Colon (tissue), 2 donors: Measurements from ENCODE around the gene VAV2.

Experiments
- FAIRE-seq: peaks from 2 replicates; lab custom pipeline; 2012; peaks lifted over from hg19 to GRCh38; lab: Jason Lieb, UNC
- donor health status: control.
- donor health status: control.

VAV2 gene

DNA sequence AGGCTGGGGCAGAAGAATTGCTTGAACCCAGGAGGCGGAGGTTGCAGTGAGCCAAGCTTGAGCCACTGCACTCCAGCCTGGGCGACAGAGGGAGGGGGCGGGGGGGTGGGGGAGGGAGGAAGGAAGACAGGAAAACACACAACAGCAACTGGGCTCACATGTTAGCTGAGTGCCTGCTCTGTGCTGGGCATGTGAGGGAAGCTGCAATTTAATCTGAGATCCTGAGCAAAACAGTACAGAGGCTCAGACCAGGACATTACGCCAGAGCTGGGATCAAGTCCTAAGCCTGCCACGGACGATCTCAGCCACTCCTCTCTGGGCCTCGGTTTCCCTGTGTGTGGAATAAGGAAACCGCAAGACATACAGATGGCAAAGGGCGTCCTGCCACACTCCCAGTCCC, 119.1 kb downstream of the VAV2 start:
- no peak for FAIRE-seq

DNA sequence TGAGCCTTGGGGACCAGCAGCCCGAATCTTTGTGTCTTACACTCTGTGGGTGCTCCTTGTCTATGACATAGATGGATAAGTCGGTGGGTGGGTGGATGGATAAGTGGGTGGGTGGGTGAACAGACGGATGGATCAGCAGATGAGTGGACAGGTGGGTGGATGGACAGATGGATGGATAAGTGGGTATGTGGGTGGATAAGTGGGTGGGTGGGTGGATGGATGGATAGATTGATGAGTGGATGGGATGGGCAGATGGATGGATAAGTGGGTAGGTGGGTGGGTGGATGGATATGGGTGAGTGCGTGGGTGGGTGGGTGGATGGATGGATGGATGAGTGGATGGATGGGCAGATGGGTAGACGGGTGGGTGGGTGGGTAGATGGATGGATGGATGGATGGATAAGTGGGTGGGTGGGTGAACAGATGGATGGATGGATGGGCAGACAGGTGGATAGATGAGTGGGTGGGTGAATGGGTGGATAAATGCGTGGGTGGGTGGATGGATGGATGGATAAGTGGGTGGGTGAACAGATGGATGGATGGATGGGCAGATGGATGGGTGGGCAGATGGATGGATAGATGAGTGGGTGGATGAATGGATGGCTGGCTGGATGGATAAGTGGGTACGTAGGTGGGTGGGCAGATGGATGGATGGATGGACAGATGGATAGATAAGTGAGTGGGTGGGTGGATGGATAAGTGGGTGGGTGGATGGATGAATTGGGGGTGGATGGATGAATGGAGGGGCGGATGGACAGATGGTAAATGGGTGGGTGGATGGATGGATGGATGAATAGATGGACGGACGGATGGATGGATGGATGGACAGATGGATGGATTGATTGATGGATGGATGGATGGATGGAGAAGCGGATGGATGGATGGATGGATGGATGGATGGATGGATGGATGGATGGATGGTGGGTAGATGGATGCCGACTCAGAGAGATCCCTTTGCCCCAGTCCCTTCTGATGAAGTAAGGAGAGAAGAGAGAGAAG, 121.2 kb downstream of the VAV2 start:
- no peak for FAIRE-seq

DNA sequence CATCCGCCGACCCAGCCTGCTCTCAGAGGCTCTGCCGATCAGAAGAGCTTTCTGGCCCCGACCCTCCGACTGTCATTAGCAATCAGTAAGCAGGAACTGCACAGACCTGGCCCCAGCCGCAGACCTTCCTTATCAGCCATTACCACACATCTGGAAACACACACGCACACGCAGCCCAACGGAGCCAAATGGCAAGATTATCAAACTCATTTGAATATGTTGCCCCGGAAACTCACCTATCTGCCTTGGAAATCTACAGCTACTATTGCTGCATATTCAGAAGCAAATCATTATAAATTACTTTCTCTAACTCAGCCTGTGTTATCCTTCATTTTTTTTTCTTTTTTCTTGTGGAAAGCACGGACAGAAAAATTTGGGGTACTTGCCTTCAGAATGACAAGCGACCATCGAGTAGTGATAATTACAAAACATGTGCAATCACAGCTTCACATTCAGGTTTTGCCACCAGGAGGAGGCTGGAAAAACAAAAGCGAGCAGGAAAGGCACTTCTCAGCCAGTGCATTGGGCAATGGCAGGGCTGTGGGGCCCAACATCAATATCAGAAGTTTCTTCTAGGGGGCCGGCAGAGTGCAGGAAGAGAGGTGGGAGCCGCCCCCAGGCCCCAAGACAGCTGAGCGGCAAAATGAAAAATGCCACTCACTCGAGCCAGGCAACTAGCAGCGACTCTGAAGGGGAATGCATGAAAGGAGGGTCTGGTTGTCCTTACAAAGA, 122.3 kb downstream of the VAV2 start:
- no peak for FAIRE-seq

- FAIRE-seq, result no peak
These were observed 123.9 kb downstream of the VAV2 start for GRCh38 chr9:133868203-133868602.

GRCh38 chr9:133866946-133867345, 125.2 kb downstream of the VAV2 start:
- no peak for FAIRE-seq

DNA sequence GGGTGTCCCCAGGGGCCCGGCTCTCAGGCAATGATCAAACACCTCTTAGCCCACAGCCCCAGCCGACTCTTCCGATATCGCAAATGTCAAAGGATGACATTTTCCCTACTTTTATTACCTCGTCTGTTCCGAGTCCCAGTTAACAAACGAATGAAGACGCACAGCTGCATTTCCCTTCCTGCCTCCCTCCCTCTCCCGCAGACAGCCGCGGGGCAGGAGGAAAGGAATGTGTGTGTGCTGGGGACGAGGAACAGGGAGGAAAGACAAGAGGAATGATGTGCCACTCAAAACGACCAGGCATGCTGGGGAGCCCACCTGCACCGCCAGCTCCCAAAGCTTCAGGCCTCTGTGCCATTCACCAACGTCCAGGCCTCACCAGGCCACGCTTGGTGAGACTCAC, 128.1 kb downstream of the VAV2 start:
- no peak for FAIRE-seq

DNA sequence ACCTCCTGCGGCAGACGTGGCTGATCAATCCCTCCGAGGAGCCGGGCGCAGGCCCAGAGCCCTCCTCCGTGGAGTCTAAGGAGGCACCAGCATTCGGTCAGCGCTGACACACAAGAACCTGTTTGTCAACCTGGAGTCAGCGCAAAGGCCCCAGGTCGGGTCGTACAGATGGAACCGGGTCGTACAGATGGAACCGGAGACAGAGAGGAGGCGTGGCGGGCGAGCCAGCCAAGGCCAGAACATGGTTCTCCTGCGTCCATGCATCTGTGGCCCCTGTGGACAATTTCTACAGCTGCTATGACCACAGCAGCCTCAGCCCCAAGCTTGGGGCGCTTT, 128.9 kb downstream of the VAV2 start:
- FAIRE-seq, result no peak

DNA sequence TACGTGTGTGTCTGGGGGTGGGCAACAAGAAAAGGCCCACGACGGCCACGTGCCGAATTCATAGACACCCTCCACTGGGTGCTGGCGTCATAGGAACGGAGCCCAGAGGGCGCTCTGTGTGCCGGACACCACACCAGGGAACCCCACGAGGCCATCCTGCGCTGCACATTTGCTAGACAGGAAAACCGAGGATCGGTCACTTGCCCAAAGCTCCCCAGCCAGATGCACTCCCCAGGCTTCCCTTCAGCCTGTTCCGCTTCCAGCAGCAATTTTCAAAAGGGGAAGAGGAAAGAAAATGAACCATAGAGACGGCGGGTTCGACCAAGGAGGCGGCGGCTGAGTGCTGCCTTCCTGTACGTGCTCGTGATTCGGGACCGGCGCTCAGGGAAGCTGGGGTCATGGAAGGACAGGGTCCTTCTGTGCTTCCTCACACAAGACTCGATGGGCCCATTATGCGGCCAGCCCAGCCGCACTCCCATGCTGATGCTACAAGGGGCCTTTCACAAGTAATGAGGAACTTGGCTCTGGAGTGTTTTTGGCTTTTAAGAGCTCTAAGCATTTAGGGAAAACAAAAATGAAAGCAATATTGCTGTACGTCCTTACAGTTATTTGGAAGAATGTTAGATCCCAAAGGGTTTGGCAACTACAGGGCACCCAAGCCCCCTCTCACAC, 129.4 kb downstream of the VAV2 start:
- FAIRE-seq, result no peak

DNA sequence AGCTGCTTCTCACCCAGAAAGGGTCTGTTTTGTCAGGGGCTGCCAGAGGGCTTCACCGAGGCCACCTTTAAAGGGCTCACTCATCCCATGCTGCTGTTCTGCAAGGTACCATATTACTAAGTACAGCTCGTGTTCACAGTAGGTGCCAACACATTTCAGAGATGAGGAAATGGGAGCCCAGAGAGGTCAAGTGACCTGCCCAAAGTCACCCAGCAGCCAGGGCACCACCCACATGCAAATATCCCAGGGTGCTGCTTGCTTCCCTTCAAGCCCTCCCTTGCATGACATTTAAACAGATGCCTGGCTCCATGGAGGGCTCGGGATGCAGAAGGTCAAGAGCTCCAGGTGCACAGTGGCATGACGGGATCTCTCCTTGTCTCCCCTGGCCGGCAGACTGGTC, 130.4 kb downstream of the VAV2 start:
- FAIRE-seq, result no peak

- no peak for FAIRE-seq
These were observed 131.0 kb downstream of the VAV2 start for GRCh38 chr9:133861086-133861485.

- FAIRE-seq, result no peak
These were observed 133.4 kb downstream of the VAV2 start for GRCh38 chr9:133858771-133859170.

DNA sequence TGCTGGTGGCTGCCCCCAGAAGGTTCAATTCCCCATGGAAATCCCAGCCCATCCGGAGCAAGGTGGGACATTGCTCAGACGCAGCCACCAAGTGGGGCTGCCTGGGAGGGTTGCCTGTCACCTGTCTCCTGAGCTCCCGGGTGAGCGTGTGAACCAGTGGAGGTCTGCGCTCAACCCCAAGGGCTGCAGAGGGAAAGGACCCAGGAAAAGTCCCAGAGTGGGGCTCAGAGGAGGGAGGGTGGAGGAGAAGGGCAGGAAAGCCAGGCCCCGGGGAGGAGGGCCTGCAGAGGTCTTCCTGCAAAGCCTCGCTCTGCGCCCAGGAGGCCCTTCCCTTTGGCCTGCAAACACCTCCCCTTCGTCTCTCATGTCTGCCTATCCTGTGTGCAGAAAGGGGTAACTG, 134.5 kb downstream of the VAV2 start:
- no peak for FAIRE-seq

DNA sequence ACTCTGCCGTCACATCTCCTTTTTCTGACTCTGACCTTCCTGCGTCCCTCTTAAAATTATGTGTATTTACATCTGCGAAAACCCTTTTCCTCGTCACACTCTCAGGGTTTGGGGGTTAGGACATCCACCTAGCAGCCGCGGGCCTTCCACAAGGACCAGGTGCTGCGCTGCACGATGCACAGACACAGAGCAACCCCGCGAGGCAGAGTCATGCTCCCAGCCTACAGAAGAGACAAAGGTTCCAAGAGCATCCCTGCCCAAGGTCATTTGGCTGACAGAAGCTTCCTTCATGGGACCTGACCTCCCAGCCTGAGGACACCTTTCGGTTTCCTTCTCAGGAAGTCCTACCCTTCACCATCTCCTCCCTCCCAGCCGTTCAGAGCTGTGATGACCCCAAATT, 135.3 kb downstream of the VAV2 start:
- no peak for FAIRE-seq

DNA sequence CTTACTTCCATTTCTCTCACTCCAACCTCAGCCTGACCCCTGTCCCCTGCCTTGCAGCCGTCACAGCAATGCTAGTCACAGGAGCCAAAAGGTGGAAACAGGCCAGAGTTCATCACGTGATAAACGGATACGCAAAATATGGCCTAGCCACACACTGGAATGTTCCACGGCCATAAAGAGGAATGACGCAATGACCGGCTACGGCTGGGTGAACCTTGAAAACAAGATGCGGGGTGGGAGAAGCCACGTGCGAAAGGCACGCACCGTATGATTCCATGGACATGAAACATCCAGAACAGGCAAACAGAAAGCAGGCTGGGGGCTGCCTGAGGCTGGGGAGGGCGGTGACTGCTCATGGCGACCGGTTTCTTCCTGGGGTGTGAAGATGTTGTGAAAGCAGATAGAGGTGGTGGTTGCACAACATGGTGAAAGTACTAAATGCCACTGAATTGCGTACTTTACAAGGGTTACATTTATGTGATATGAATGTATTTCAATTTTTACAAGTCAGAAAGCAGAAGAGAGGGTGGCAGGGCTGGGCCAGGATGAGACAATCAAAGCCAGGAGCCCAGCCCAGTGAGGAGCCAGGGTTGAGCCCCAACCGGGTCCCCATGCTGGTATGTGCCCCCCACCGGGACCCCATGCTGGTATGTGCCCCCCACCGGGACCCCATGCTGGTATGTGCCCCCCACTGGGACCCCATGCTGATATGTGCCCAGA, 136.2 kb downstream of the VAV2 start:
- FAIRE-seq, result no peak

DNA sequence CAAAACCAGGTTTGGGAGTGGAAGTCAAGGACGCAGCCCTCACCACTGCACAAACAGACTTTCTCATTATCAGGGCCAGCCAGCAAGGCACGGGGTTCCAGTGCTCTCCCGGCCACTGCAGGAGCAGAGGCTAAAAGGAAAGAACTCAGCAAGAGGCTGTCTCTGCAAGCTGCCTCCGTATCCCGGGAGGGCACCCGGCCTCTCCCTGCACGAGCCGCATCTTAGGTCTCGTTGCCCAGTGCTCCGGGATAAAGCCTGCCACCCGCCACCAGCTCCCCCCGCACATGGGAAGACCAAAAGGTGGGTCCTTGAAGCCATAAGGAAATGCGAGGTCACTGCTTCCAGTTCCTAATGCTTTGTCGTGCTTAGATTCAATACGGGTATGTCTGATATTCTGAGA, 136.8 kb downstream of the VAV2 start:
- FAIRE-seq, result no peak

DNA sequence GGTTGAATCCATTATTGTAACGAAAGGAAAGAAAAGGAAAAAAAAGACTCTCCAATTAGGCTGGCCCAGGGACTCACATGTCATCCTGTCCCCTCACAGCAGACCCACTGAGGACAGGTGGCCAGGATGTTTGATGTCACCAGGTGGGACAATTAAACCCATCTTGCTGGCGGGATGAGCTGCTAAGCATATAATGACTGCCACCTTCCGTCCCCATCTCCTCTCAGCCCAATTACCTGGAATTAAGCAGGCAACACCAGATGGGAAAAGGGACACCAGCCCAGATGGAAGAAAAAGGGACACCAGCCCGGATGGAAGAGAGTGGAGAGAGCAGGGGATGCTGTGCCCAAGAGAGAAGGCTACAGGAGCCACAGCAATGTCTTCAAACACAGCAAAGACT, 137.4 kb downstream of the VAV2 start:
- FAIRE-seq, result no peak

GRCh38 chr9:133854048-133854447, 138.1 kb downstream of the VAV2 start:
- no peak for FAIRE-seq

- no peak for FAIRE-seq
These were observed 138.8 kb downstream of the VAV2 start for GRCh38 chr9:133853331-133853730.

- FAIRE-seq, result no peak
These were observed 139.7 kb downstream of the VAV2 start for GRCh38 chr9:133852431-133852830.

GRCh38 chr9:133851693-133852092, 140.4 kb downstream of the VAV2 start:
- no peak for FAIRE-seq

DNA sequence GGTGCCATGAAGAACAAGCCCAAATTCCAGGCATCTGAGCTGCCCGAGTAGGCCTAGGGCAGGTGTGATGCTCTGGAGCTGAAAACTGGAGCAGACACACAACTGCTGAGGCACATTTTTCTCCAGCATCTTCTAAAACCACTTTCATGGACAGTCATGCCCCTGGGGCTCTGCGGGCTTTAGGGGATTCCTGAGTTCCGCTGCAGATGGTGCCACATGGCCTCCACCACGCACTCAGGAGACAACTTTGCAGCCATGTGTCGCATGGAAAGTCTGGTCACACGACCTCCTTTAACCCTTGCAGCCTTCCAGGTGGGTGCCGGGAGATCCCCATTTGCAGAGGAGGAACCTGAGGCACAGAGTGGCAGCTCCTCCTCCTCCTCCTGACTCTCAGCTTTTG, 141.2 kb downstream of the VAV2 start:
- FAIRE-seq, result no peak

GRCh38 chr9:133850161-133850560, 142.0 kb downstream of the VAV2 start:
- FAIRE-seq, result no peak
